Measurements from ENCODE around the gene ITPK1. TPM values are rescaled to one million over a fixed set of nuclear protein-coding genes. Genes with fewer than 3 reads are reported as not detected.

ITPK1 gene
- total and polyA plus RNA-seq, 2 donors (not counting 3 experiments of a cell fraction or from before 2014, with no cell fraction given): 39.6 to 51.8 TPM

DNA sequence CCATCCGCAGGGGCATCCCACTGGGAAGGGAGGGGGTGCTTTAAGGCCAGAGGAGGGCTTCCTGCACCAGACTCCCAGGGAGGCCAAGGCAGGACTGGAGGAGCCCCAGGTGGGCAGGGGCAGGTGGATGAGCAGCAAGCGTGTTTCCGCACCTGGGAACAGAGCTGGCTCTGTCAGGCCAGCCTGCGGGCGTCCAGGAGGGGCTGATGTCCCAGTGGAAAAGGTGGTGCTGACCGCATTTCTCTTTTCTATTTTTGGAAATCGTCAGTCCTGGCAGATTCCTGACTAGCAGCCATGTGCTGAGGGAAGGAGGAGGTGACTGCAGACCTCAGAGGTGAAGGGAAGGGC is 165.6 kb downstream of the ITPK1 start:
- Histone ChIP-seq H3K79me2 (ENCODE audit: control insufficient read depth, insufficient read depth, low read length) (no peaks in the 10 kb centered on the region), H3K27me3 (ENCODE audit: control insufficient read depth in 2 of 2, insufficient read depth in 2 of 2, low read length in 2 of 2) (no peaks in the 10 kb centered on the region), H3K4me2 (ENCODE audit: insufficient read depth, low read length) (no peak overlapping the region), H3K9me3 (replicated peaks; ENCODE audit: control insufficient read depth, insufficient read depth, low read length) (no peaks in the 10 kb centered on the region), H3K9ac (replicated peaks; ENCODE audit: extremely low read depth, insufficient read depth, low read length) (no peak overlapping the region), H3K9me1 (replicated peaks; ENCODE audit: control insufficient read depth, extremely low read depth, insufficient read depth, low read length) (no peaks in the 10 kb centered on the region), H3K4me3 (replicated peaks in 1 of 3; ENCODE audit: insufficient read depth in 1 of 3, low read depth in 1 of 3, low read length in 3 of 3) (no peak overlapping the region), H2AFZ (ENCODE audit: low read depth, low read length) (no peak overlapping the region), H3K36me3 (ENCODE audit: control insufficient read depth in 2 of 2, extremely low read depth in 1 of 2, insufficient read depth in 2 of 2, low read length in 2 of 2) (no peaks in the 10 kb centered on the region), H3K4me1 (ENCODE audit: control insufficient read depth, extremely low read depth, insufficient read depth, low read length) (peaks cover 5% of the 10 kb centered on the region), H3K27ac (ENCODE audit: insufficient read depth, low read depth, low read length) (no peak overlapping the region), H4K20me1 (replicated peaks; ENCODE audit: control insufficient read depth, extremely low read depth, insufficient read depth, low read length) (no peaks in the 10 kb centered on the region)
- no peak for FAIRE-seq
- dilution Hi-C loops (cut with MboI; ENCODE audit: extremely low pct_ligation_motif_present, low sequenced_read_pairs) (loop anchor here (25.0 kb wide), 1 partner anchor 187 kb away; no protein-coding TSS in a partner anchor), intact Hi-C loops (cut with micrococcal nuclease) (loop anchor here (5.0 kb wide), 2 partner anchors 592 to 667 kb away; no protein-coding TSS in a partner anchor)
- POLR2A ChIA-PET: no interaction called here
- DNase-seq (ENCODE audit: low read depth, low spot score): no peak
- BruUV-seq (replicated peaks): no TSS peak
- CTCF ChIA-PET: interaction anchor here (1.9 kb wide), 1 partner anchor 182 kb away, joined by 9 read pairs; no protein-coding TSS in a partner anchor
- no peak for TF ChIP-seq POLR2AphosphoS5 (IDR thresholded peaks at IDR 0.05; ENCODE audit: insufficient read depth, low read depth, low read length)
- no peak for TF ChIP-seq POLR2A (IDR thresholded peaks at IDR 0.05; ENCODE audit: low read depth, low read length)
- TF ChIP-seq MYC (IDR thresholded peaks at IDR 0.05; ENCODE audit: low read depth, low read length): no peak
- TF ChIP-seq JUN (IDR thresholded peaks at IDR 0.05; ENCODE audit: borderline replicate concordance, insufficient read depth, insufficient read length, low read depth): no peak
- no peak for TF ChIP-seq EZH2 (IDR thresholded peaks at IDR 0.05; ENCODE audit: borderline replicate concordance, low read depth, low read length, severe bottlenecking)
- TF ChIP-seq, protein P1, sequence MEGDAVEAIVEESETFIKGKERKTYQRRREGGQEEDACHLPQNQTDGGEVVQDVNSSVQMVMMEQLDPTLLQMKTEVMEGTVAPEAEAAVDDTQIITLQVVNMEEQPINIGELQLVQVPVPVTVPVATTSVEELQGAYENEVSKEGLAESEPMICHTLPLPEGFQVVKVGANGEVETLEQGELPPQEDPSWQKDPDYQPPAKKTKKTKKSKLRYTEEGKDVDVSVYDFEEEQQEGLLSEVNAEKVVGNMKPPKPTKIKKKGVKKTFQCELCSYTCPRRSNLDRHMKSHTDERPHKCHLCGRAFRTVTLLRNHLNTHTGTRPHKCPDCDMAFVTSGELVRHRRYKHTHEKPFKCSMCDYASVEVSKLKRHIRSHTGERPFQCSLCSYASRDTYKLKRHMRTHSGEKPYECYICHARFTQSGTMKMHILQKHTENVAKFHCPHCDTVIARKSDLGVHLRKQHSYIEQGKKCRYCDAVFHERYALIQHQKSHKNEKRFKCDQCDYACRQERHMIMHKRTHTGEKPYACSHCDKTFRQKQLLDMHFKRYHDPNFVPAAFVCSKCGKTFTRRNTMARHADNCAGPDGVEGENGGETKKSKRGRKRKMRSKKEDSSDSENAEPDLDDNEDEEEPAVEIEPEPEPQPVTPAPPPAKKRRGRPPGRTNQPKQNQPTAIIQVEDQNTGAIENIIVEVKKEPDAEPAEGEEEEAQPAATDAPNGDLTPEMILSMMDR (IDR thresholded peaks at IDR 0.05; ENCODE audit: extremely low read depth in 1 of 2, insufficient read depth in 1 of 2, low read depth in 1 of 2, low read length in 2 of 2): no peak
- TF ChIP-seq GATA2 (IDR thresholded peaks at IDR 0.05; ENCODE audit: insufficient read depth, insufficient read length, low read depth, low read length): no peak
- TF ChIP-seq MAX (IDR thresholded peaks at IDR 0.05; ENCODE audit: insufficient read depth, insufficient read length): no peak
- no peak for TF ChIP-seq FOS (IDR thresholded peaks at IDR 0.05; ENCODE audit: borderline replicate concordance, insufficient read depth, low read length)
